NT2/D1 (cell line): ENCODE data around the gene TEX2.

ENCODE experiments used
- SUZ12 ChIP-seq: IDR thresholded peaks from 2 replicates; pipeline ENCODE4 v1.6.1; 2011; ENCODE audit not compliant: insufficient read length, insufficient read depth; ENCODE audit errors: extremely low read depth
- YY1 ChIP-seq: IDR thresholded peaks from 2 replicates; pipeline ENCODE4 v1.6.1; 2011; ENCODE audit not compliant: insufficient read length, insufficient read depth
- ZNF274 ChIP-seq: IDR thresholded peaks from 2 replicates; pipeline ENCODE4 v1.6.1; 2011; ENCODE audit warnings: mild to moderate bottlenecking, low read depth, low read length

- TF ChIP-seq ZNF274 (no peak), YY1 (no peak), SUZ12 (no peak)
Measured at GRCh38 chr17:64295146-64295545, 32.1 kb upstream of the TEX2 start.
